Inferior parietal cortex (tissue), 1 donor: ENCODE data around the gene ECHS1.

Experiments
- DNase-seq: peaks from one replicate; pipeline ENCODE4 v3.0.0-alpha.2; 2016; ENCODE audit errors: extremely low spot score

The ECHS1 gene

GRCh38 chr10:133358162-133358924 lies 14.8 kb downstream of the ECHS1 start:
- DNase-seq: no peak

GRCh38 chr10:133357285-133358161 lies 15.6 kb downstream of the ECHS1 start, which contains the start of gene FUOM:
Gene FUOM (minus strand): TSS chr10:133358019. CDS start chr10:133358007, 12 bp downstream.
- DNase-seq: no peak

GRCh38 chr10:133356549-133357284 lies 16.4 kb downstream of the ECHS1 start:
- no peak for DNase-seq

DNA sequence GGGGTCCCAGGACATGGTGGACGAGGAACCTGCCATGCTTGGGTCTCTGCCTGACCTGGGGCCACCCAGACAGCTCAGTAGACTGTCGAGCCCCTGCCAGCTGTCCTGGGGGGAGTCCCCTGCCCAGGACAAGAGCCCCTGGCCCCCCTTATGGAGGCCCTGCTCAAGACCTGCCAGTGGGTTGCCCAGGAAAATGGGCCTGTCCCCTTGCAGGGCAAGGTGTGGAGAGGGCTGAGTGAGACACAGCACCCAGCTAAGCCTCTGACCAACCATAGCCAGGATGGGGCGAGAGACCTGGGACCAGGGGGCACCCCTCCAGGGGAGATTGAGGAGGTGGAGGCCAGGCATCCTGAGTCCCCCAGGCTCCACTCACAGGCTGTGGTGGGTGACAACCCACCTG lies 17.2 kb downstream of the ECHS1 start:
- no peak for DNase-seq

DNA sequence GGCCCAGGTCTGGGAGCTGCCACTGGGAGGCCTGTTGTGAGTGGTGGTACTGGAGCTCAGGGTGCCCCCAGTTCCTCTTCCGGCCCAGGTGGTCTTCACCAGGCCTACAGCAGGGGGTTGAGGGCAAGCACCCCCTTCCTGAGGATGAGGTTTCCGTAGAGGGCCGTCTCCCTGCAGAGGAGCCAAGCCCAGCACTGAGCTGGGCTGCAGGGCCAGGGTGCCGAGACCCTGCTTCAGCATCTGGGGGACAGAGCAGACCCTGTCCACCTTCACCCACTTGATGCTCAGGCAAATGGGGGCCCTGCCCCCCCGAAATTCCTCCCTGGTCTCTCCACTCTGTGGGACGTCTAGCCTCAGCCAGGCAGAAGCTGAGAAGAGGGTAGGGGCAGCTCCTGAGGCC lies 17.9 kb downstream of the ECHS1 start:
- DNase-seq: no peak

DNA sequence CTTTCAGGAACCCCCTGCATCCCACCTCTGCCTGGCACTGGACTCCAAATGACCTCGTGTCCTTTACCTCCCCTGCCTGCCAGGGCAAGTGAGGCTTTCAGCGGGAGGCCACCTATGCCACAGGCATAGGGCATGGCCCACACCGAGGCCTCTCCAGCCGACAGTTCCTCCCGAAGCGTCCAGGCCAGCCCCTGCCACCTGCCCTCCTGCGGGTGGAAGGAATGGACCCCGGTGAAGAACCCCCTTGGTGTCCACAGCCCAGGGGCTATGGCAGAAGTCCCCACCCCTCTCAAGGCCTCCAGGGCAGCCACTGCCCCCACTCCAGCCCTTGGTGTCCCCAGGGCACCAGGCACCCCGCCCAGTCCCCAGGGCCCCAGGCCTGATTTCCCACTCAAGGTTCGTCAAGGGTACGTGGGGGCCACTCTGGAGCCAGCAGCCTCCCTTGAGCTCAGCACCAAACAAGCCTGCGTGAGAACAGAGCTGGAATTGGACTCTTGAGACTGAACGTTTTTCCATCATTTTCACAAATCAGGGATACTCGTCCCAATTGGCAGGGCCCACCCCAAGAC lies 18.4 kb downstream of the ECHS1 start:
- no peak for DNase-seq

DNA sequence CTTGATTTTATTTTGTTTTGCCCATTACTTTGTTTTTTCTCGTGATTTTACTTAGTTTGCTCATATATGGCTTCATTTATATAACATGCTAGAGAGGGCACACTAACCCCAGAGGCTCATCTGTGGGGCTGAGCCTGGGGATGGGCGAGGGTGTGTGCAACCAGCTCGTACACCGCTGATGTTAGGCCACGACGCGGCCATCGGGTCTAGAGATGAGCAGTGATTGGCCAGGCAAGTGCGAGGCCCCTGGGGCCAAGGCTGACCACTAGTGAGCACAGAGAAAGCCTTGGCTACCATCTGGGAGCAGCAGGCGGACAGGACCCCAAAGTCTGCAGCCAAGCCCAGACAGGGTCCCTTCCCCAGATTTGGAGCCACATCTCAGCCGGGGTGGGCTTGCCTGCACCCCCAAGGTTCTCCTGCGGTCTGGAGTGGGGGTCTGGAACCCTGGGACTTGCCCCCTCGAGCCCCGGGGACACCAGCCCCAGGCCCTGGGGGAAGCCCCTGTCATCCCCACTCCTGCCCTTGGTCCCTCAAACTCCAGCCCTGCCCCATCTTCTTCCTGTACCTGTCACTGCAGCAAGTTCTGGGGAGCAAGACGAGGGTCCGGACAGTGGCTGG lies 19.1 kb downstream of the ECHS1 start:
- no peak for DNase-seq

DNA sequence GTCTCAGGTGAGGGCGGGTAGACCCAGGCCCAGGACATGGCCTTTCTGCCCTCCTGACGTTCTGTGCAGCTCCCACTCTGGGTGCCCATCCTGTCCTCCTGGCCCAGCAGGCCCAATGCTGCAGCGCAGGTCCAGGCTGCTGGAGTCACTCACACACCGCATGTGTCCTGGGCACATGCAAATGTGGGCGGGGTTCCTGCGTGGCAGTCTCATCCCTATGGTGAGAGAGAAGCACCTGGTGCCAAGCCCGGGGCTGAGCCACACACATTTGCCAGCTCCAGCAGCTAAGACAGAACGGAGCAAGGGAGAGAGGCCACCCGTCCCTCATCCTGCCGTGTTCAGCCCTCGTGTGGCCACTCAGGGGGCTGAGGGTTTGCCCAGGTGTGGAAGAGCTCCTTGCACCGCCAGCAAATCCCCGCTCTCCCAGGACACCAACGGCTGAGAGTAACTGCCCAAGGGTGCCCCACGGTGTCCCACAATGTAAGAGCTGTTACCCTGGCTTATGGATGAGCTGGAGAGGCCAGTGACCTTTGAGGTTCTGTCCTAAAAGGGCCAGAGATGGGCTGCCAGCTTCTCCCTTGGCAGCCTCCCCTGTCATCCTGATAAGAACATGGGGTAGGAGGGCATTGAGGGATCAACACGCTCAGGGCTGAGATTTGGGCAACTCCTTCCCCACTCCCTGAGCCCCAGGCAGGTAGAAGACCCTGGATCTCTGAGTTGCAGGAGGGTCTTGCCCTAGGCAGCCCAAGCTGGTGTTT lies 19.8 kb downstream of the ECHS1 start:
- no peak for DNase-seq

GRCh38 chr10:133351408-133352318 lies 21.5 kb downstream of the ECHS1 start:
- no peak for DNase-seq

DNA sequence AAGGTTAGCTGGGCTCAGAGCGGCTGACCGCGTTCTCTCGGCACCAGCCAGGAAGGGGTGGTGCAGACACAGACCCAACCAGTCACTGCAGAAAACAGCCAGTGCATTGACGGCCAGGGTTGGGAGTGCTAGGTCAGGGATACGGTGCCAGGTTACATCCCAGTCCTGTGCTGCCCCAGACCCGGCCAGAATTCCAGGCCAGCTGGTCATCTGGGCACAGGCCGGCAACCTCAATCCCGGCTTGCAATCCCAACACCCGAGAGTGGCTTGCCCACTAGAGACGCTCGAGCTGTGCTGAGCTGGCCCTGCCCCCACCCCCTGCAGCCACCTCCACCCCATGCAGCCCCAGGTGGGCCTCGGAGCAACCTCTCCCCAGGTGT lies 22.2 kb downstream of the ECHS1 start:
- no peak for DNase-seq

- DNase-seq: no peak
These were observed 22.7 kb downstream of the ECHS1 start for GRCh38 chr10:133350283-133350949.

- no peak for DNase-seq
These were observed 23.6 kb downstream of the ECHS1 start for GRCh38 chr10:133349577-133350011.

GRCh38 chr10:133349160-133349568 lies 24.0 kb downstream of the ECHS1 start:
- no peak for DNase-seq

- no peak for DNase-seq
These were observed 25.2 kb downstream of the ECHS1 start for GRCh38 chr10:133347710-133348517.

DNA sequence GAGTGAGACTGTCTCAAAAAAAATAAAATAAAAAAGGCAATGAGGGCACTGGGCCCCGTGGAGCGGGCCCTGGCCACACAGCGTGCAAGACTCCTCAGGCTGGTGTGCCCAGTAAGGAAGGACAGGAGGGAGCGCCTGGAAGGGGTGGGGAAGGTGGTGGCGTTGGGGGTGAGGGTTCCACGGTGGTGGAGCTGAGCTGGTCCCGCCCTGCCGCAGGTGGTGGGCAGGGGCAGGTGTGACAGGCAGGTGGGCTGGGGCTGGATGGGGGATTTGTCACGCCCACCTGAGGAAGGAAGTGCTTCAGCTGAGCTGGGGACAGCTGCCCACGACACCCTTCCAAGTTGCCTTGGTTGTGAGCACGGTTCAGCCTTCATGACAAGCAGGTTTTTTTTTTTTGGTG lies 26.7 kb downstream of the ECHS1 start:
- DNase-seq: no peak

GRCh38 chr10:133344236-133344635 lies 28.9 kb downstream of the ECHS1 start:
- DNase-seq: no peak

- no peak for DNase-seq
These were observed 29.6 kb downstream of the ECHS1 start for GRCh38 chr10:133343558-133343957.

- no peak for DNase-seq
These were observed 30.2 kb downstream of the ECHS1 start for GRCh38 chr10:133342942-133343341.
